Hepatocyte (in vitro differentiated cells): ENCODE measurements around the gene TNPO3. TPM values are rescaled to one million over a fixed set of nuclear protein-coding genes. Genes with fewer than 3 reads are reported as not detected.

Experiments
- DNase-seq: peaks from one replicate; pipeline ENCODE4 v3.0.0-alpha.2; 2016; ENCODE audit warnings: low spot score
- H2AFZ ChIP-seq: fragments of 200-600 bp; sonication (generic); 2 replicates; pipeline ENCODE4 v1.6.0; 2016; ENCODE audit warnings: antibody characterized with exemption, mild to moderate bottlenecking
- H3K27ac ChIP-seq: fragments of 200-600 bp; sonication (generic); 2 replicates; pipeline ENCODE4 v1.5.1; 2016; ENCODE audit warnings: mild to moderate bottlenecking
- H3K27me3 ChIP-seq: fragments of 200-600 bp; sonication (generic); 2 replicates; pipeline ENCODE4 v1.6.1; 2016
- H3K36me3 ChIP-seq: fragments of 200-600 bp; sonication (generic); replicated peaks from 2 replicates; pipeline ENCODE4 v1.5.1; 2016; ENCODE audit warnings: low read depth; ENCODE audit not compliant: insufficient read depth
- H3K4me1 ChIP-seq: fragments of 200-600 bp; sonication (generic); 2 replicates; pipeline ENCODE4 v1.5.1; 2016; ENCODE audit warnings: mild to moderate bottlenecking, moderate library complexity; ENCODE audit not compliant: insufficient read depth
- H3K4me2 ChIP-seq: fragments of 200-600 bp; sonication (generic); 2 replicates; pipeline ENCODE4 v1.6.0; 2016
- H3K4me3 ChIP-seq: fragments of 200-600 bp; sonication (generic); 2 replicates; pipeline ENCODE4 v1.5.1; 2016; ENCODE audit warnings: mild to moderate bottlenecking
- H3K79me2 ChIP-seq: fragments of 200-600 bp; sonication (generic); 2 replicates; pipeline ENCODE4 v1.6.0; 2017; ENCODE audit warnings: mild to moderate bottlenecking
- H3K9me2 ChIP-seq: fragments of 200-600 bp; sonication (generic); replicated peaks from 2 replicates; pipeline ENCODE4 v1.6.0; 2017; ENCODE audit warnings: mild to moderate bottlenecking; ENCODE audit not compliant: insufficient read depth
- H3K9me3 ChIP-seq: fragments of 200-600 bp; sonication (generic); 2 replicates; pipeline ENCODE4 v1.5.1; 2016; ENCODE audit warnings: low read depth, mild to moderate bottlenecking
- H4K20me1 ChIP-seq: fragments of 200-600 bp; sonication (generic); 2 replicates; pipeline ENCODE4 v1.6.0; 2016; ENCODE audit warnings: mild to moderate bottlenecking; ENCODE audit not compliant: insufficient read depth, poor library complexity, severe bottlenecking
- EZH2 ChIP-seq: fragments of 200-600 bp; sonication (generic); IDR thresholded peaks from 2 replicates; pipeline ENCODE4 v1.6.1; 2016; ENCODE audit warnings: antibody characterized with exemption, mild to moderate bottlenecking, borderline replicate concordance
- EZH2phosphoT487 ChIP-seq: fragments of 200-600 bp; sonication (generic); IDR thresholded peaks from one replicate; pipeline ENCODE4 v1.6.1; 2018; ENCODE audit warnings: antibody characterized with exemption, mild to moderate bottlenecking, low read depth, moderate library complexity; ENCODE audit not compliant: unreplicated experiment, severe bottlenecking
- WGBS: methylation state at CpG from one replicate; pipeline ENCODE4 v1.1.6; 2016; ENCODE audit warnings: low lambda C conversion rate; ENCODE audit errors: missing lambda C conversion rate; 5-methylcytosine and 5-hydroxymethylcytosine counted together
- polyA plus RNA-seq: library from polyadenylated mRNA; unstranded; fragments of >200 nt; fragmentation: Nextera tagmentation; extraction: Ambion mirVana; gene quantifications from 2 replicates; pipeline ENCODE4 v1.2.1, GENCODE V29; 2016
- total RNA-seq: library from RNA; depleted of rRNA; stranded (reverse); fragments of >200 nt; gene quantifications from 2 replicates; pipeline ENCODE4 v1.2.3, GENCODE V29; 2014
- TF ChIP-seq, protein P1 (sequence below): fragments of 200-600 bp; sonication (generic); IDR thresholded peaks from 2 replicates; pipeline ENCODE4 v1.5.1; 2016; ENCODE audit warnings: antibody characterized with exemption, mild to moderate bottlenecking; ENCODE audit not compliant: poor library complexity

TNPO3 gene
- total and polyA plus RNA-seq, 2 experiments from 2014 or later: 19.9 to 35.4 TPM

DNA sequence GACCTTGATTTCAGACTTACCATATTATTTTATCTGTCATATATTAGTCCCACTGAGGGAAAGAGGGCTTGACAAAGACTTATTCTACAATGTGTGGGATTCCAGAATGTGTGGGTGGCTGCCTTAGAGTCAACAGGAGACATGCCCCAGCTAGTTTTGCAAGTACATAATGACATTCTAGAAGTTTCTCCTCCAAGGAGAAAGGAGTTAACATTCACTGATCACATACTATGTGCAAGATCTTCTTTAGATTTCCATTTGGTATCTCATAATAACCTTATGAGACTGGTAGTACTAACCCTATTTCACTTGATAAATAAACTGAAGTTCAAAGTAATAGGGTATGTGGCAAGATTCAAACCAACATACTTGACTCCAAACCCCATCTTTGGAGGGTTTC is 92.0 kb downstream of the TNPO3 start:
- H3K4me3 ChIP-seq: no peak overlapping the region
- no peaks in the 10 kb centered on the region for H4K20me1 ChIP-seq
- H3K4me2 ChIP-seq: no peak overlapping the region
- no peaks in the 10 kb centered on the region for H3K36me3 ChIP-seq
- no peak overlapping the region for H3K27ac ChIP-seq
- no peaks in the 10 kb centered on the region for H3K9me2 ChIP-seq
- H3K79me2 ChIP-seq: no peaks in the 10 kb centered on the region
- H3K4me1 ChIP-seq: no peaks in the 10 kb centered on the region
- H3K27me3 ChIP-seq: no peaks in the 10 kb centered on the region
- no peaks in the 10 kb centered on the region for H3K9me3 ChIP-seq
- TF ChIP-seq EZH2 (no peak), EZH2phosphoT487 (no peak)
- TF ChIP-seq, protein P1, sequence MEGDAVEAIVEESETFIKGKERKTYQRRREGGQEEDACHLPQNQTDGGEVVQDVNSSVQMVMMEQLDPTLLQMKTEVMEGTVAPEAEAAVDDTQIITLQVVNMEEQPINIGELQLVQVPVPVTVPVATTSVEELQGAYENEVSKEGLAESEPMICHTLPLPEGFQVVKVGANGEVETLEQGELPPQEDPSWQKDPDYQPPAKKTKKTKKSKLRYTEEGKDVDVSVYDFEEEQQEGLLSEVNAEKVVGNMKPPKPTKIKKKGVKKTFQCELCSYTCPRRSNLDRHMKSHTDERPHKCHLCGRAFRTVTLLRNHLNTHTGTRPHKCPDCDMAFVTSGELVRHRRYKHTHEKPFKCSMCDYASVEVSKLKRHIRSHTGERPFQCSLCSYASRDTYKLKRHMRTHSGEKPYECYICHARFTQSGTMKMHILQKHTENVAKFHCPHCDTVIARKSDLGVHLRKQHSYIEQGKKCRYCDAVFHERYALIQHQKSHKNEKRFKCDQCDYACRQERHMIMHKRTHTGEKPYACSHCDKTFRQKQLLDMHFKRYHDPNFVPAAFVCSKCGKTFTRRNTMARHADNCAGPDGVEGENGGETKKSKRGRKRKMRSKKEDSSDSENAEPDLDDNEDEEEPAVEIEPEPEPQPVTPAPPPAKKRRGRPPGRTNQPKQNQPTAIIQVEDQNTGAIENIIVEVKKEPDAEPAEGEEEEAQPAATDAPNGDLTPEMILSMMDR: no peak
- H2AFZ ChIP-seq: no peak overlapping the region
- DNase-seq: no peak

DNA sequence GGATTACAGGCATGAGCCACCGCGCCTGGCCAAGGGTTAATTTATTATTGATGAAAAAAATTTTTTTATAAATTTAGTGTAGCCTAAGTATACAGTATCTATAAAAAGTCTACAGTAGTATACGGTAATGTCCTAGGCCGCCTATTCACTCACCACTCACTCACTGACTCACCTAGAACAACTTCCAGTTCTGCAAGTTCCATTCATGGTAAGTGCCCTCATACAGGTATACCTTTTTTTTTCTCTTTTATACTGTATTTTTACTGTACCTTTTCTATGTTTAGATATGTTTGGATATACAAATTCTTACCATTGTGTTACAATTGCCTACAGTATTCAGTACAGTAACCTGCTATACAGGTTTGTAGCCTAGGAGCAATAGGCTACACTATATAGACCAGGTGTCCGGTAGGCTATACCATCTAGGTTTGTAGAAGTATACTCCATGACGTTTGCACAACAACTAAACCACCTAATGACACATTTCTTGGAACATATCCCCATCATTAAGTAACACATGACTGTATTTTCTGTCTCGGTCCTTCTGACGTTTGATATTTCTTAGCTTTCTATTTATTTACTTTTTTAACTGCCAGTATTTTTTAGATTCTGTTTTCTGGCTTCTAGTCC is 93.8 kb downstream of the TNPO3 start:
- 94% methylated on average over 8 of the region's 8 CpGs for WGBS
- no peak for TF ChIP-seq EZH2
- TF ChIP-seq, protein P1: no peak
- no peak for TF ChIP-seq EZH2phosphoT487
- H3K9me3 ChIP-seq: no peaks in the 10 kb centered on the region
- H3K4me3 ChIP-seq: no peak overlapping the region
- no peak for DNase-seq
- H3K9me2 ChIP-seq: no peaks in the 10 kb centered on the region
- no peaks in the 10 kb centered on the region for H3K36me3 ChIP-seq
- no peaks in the 10 kb centered on the region for H3K79me2 ChIP-seq
- no peak overlapping the region for H3K27ac ChIP-seq
- no peaks in the 10 kb centered on the region for H3K27me3 ChIP-seq
- H3K4me1 ChIP-seq: no peaks in the 10 kb centered on the region
- no peak overlapping the region for H2AFZ ChIP-seq
- H3K4me2 ChIP-seq: no peak overlapping the region
- H4K20me1 ChIP-seq: no peaks in the 10 kb centered on the region

DNA sequence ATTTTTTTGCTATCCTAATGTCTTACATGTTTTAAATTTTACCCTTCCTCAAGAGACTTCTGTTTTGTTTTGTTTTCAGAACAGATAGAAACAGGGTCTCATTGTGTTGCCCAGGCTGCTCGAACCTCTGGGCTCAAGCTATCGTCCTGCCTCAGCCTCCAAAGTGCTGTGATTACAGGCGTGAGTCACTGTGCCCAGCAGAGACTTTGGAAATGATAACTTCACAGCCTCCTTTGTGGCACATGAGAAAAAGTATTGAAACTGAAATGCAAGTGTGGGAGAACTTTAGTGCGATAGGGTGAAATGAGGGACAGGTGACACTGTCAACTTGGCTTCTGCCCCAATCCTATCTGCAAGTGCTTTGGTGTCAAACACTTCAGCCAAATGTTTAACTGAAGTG is 95.6 kb downstream of the TNPO3 start:
- H2AFZ ChIP-seq: no peak overlapping the region
- no peaks in the 10 kb centered on the region for H3K27me3 ChIP-seq
- no peaks in the 10 kb centered on the region for H3K9me3 ChIP-seq
- no peaks in the 10 kb centered on the region for H3K4me1 ChIP-seq
- no peaks in the 10 kb centered on the region for H3K79me2 ChIP-seq
- no peaks in the 10 kb centered on the region for H3K9me2 ChIP-seq
- H3K4me2 ChIP-seq: no peak overlapping the region
- WGBS: 95% methylated on average over 4 of the region's 4 CpGs
- no peak overlapping the region for H3K4me3 ChIP-seq
- no peak for DNase-seq
- no peaks in the 10 kb centered on the region for H3K36me3 ChIP-seq
- H3K27ac ChIP-seq: no peak overlapping the region
- TF ChIP-seq EZH2phosphoT487 (no peak), EZH2 (no peak)
- TF ChIP-seq, protein P1: no peak
- H4K20me1 ChIP-seq: no peaks in the 10 kb centered on the region

DNA sequence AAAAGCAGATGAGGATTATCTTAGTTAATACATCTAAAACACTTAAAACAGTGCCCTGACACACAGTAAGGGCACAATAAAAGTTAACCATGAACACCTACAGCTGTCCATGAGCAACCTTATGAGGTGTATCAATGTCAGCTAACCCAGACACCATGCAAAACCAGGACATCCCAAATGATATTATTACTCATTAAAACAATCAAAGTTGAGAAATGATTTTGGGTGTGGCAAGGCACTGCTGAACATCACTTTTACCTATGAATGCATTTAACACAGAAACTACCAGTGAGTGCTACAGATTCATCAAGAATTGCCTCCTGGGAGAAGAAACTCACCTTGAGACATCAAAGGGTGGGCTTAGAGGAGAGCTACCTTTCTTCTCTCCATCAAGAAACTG is 98.9 kb downstream of the TNPO3 start:
- H3K9me2 ChIP-seq: no peaks in the 10 kb centered on the region
- H3K4me2 ChIP-seq: no peak overlapping the region
- no peak for DNase-seq
- H3K9me3 ChIP-seq: no peaks in the 10 kb centered on the region
- H3K4me1 ChIP-seq: no peaks in the 10 kb centered on the region
- H4K20me1 ChIP-seq: no peaks in the 10 kb centered on the region
- H3K36me3 ChIP-seq: no peaks in the 10 kb centered on the region
- TF ChIP-seq, protein P1: no peak
- TF ChIP-seq EZH2 (no peak), EZH2phosphoT487 (no peak)
- no peak overlapping the region for H2AFZ ChIP-seq
- no peaks in the 10 kb centered on the region for H3K27me3 ChIP-seq
- H3K27ac ChIP-seq: no peak overlapping the region
- H3K79me2 ChIP-seq: no peaks in the 10 kb centered on the region
- no peak overlapping the region for H3K4me3 ChIP-seq
